HEK293 (cell line): ENCODE measurements around the gene KANSL1.

ENCODE experiments used
- CTCF ChIA-PET: fragments of 350-600 bp; formaldehyde crosslinking; extraction: SDS; loops from one replicate; lab custom pipeline; 2021; ENCODE audit warnings: antibody characterized with exemption; lab: Yijun Ruan, JAX
- POLR2A ChIA-PET: fragments of 300-600 bp; formaldehyde crosslinking; extraction: SDS; loops from one replicate; lab custom pipeline; 2020; ENCODE audit warnings: antibody characterized with exemption, inconsistent platforms; lab: Yijun Ruan, JAX
- H3K27ac ChIP-seq: fragments of 200-500 bp; sonication (Bioruptor generic); 2 replicates; pipeline ENCODE4 v1.5.1; 2014; ENCODE audit warnings: low read depth, low read length, control low read depth, inconsistent platforms; ENCODE audit errors: extremely low read depth
- H3K36me3 ChIP-seq, 2 experiments: fragments of 200-500 bp in 1 of 2; sonication (Bioruptor generic) in 1 of 2; 1 replicate in 1 of 2; 2 replicates in 1 of 2; pipeline ENCODE4 v1.5.1; 2014 to 2017; ENCODE audit warnings: inconsistent platforms in 2 of 2, low read length in 2 of 2; ENCODE audit not compliant: control insufficient read depth in 2 of 2, insufficient read depth in 1 of 2
- H3K4me1 ChIP-seq: fragments of 200-500 bp; sonication (Bioruptor generic); 2 replicates; pipeline ENCODE4 v1.5.1; 2014; ENCODE audit warnings: mild to moderate bottlenecking, low read length, inconsistent platforms; ENCODE audit not compliant: control insufficient read depth, insufficient read depth
- H3K4me3 ChIP-seq: 2 replicates; pipeline ENCODE4 v1.5.1; 2011; ENCODE audit warnings: low read depth, mild to moderate bottlenecking, control low read depth, low read length, moderate library complexity
- H3K9me3 ChIP-seq: fragments of 200-500 bp; sonication (Bioruptor generic); 2 replicates; pipeline ENCODE4 v1.5.1; 2014; ENCODE audit warnings: low read depth, low read length, inconsistent platforms; ENCODE audit not compliant: control insufficient read depth, insufficient read depth
- KLF1 ChIP-seq: fragments of 450-650 bp; formaldehyde crosslinking; IDR thresholded peaks from 2 replicates; pipeline ENCODE4 v1.5.1; 2016; ENCODE audit warnings: missing biosample characterization, missing genetic modification characterization
- KLF17 ChIP-seq: fragments of 450-650 bp; formaldehyde crosslinking; IDR thresholded peaks from 2 replicates; pipeline ENCODE4 v1.5.1; 2016; ENCODE audit warnings: missing biosample characterization, missing genetic modification characterization
- KLF9 ChIP-seq: fragments of 450-650 bp; formaldehyde crosslinking; IDR thresholded peaks from 2 replicates; pipeline ENCODE4 v1.5.1; 2016; ENCODE audit warnings: missing biosample characterization, missing genetic modification characterization, low read depth
- MYNN ChIP-seq: fragments of 450-650 bp; formaldehyde crosslinking; IDR thresholded peaks from 2 replicates; pipeline ENCODE4 v1.5.1; 2016; ENCODE audit warnings: missing biosample characterization, missing genetic modification characterization, borderline replicate concordance
- RBAK ChIP-seq: fragments of 450-650 bp; formaldehyde crosslinking; IDR thresholded peaks from 2 replicates; pipeline ENCODE4 v1.5.1; 2016; ENCODE audit warnings: missing biosample characterization, missing genetic modification characterization
- SETDB1 ChIP-seq: IDR thresholded peaks from one replicate; pipeline ENCODE4 v1.6.1; 2017; ENCODE audit warnings: mild to moderate bottlenecking, low read length, moderate library complexity, mixed read lengths; ENCODE audit not compliant: insufficient read length
- TCF7L2 ChIP-seq: IDR thresholded peaks from 2 replicates; pipeline ENCODE4 v1.6.1; 2011; ENCODE audit warnings: low read depth, mild to moderate bottlenecking, inconsistent platforms, low read length, moderate library complexity, borderline replicate concordance
- ZBTB21 ChIP-seq: fragments of 450-650 bp; formaldehyde crosslinking; IDR thresholded peaks from 2 replicates; pipeline ENCODE4 v1.5.1; 2017; ENCODE audit warnings: missing biosample characterization, missing genetic modification characterization
- ZBTB6 ChIP-seq: fragments of 450-650 bp; formaldehyde crosslinking; IDR thresholded peaks from 2 replicates; pipeline ENCODE4 v1.5.1; 2017; ENCODE audit warnings: missing biosample characterization, missing genetic modification characterization
- ZBTB8A ChIP-seq: fragments of 450-650 bp; formaldehyde crosslinking; IDR thresholded peaks from 2 replicates; pipeline ENCODE4 v1.5.1; 2016; ENCODE audit warnings: missing biosample characterization, missing genetic modification characterization
- ZNF155 ChIP-seq: fragments of 450-650 bp; formaldehyde crosslinking; IDR thresholded peaks from 2 replicates; pipeline ENCODE4 v1.5.1; 2016; ENCODE audit warnings: missing biosample characterization, missing genetic modification characterization
- ZNF16 ChIP-seq: fragments of 450-650 bp; formaldehyde crosslinking; IDR thresholded peaks from 2 replicates; pipeline ENCODE4 v1.5.1; 2016; ENCODE audit warnings: low read depth, missing biosample characterization, missing genetic modification characterization
- ZNF223 ChIP-seq: fragments of 450-650 bp; formaldehyde crosslinking; IDR thresholded peaks from 2 replicates; pipeline ENCODE4 v1.5.1; 2016; ENCODE audit warnings: missing biosample characterization, missing genetic modification characterization
- ZNF239 ChIP-seq: fragments of 450-650 bp; formaldehyde crosslinking; IDR thresholded peaks from 2 replicates; pipeline ENCODE4 v1.5.1; 2016; ENCODE audit warnings: missing biosample characterization, missing genetic modification characterization
- ZNF24 ChIP-seq: fragments of 450-650 bp; formaldehyde crosslinking; IDR thresholded peaks from 2 replicates; pipeline ENCODE4 v1.5.1; 2016; ENCODE audit warnings: missing biosample characterization, missing genetic modification characterization
- ZNF274 ChIP-seq, 2 experiments: fragments of 200-500 bp in 1 of 2; fragments of 450-650 bp in 1 of 2; sonication (Bioruptor generic) in 1 of 2; formaldehyde crosslinking in 1 of 2; IDR thresholded peaks; 2 replicates each; pipeline versions ENCODE4 v1.5.1 to v1.6.1; 2014 to 2016; ENCODE audit warnings: borderline replicate concordance in 1 of 2, inconsistent platforms in 1 of 2, low read length in 1 of 2, missing biosample characterization in 1 of 2, missing genetic modification characterization in 1 of 2
- ZNF394 ChIP-seq: fragments of 450-650 bp; formaldehyde crosslinking; IDR thresholded peaks from 2 replicates; pipeline ENCODE4 v1.5.1; 2016; ENCODE audit warnings: missing biosample characterization, missing genetic modification characterization, mild to moderate bottlenecking, moderate library complexity, borderline replicate concordance
- ZNF416 ChIP-seq: fragments of 450-650 bp; formaldehyde crosslinking; IDR thresholded peaks from 2 replicates; pipeline ENCODE4 v1.5.1; 2016; ENCODE audit warnings: missing biosample characterization, missing genetic modification characterization
- ZNF521 ChIP-seq: fragments of 450-650 bp; formaldehyde crosslinking; IDR thresholded peaks from 2 replicates; pipeline ENCODE4 v1.5.1; 2017; ENCODE audit warnings: missing biosample characterization, mild to moderate bottlenecking, missing genetic modification characterization
- ZNF548 ChIP-seq: fragments of 450-650 bp; formaldehyde crosslinking; IDR thresholded peaks from 2 replicates; pipeline ENCODE4 v1.5.1; 2016; ENCODE audit warnings: missing biosample characterization, missing genetic modification characterization
- ZNF560 ChIP-seq: fragments of 450-650 bp; formaldehyde crosslinking; IDR thresholded peaks from 2 replicates; pipeline ENCODE4 v1.5.1; 2017; ENCODE audit warnings: missing biosample characterization, missing genetic modification characterization, borderline replicate concordance
- ZNF571 ChIP-seq: fragments of 450-650 bp; formaldehyde crosslinking; IDR thresholded peaks from 2 replicates; pipeline ENCODE4 v1.5.0; 2017; ENCODE audit warnings: missing biosample characterization, missing genetic modification characterization
- ZNF624 ChIP-seq: fragments of 450-650 bp; formaldehyde crosslinking; IDR thresholded peaks from 2 replicates; pipeline ENCODE4 v1.5.1; 2017; ENCODE audit warnings: missing biosample characterization, missing genetic modification characterization
- ZNF626 ChIP-seq: fragments of 450-650 bp; sonication (Bioruptor Pico); formaldehyde crosslinking; IDR thresholded peaks from 2 replicates; pipeline ENCODE4 v1.5.1; 2018; ENCODE audit warnings: missing biosample characterization, missing genetic modification characterization, inconsistent platforms
- ZNF629 ChIP-seq: fragments of 450-650 bp; formaldehyde crosslinking; IDR thresholded peaks from 2 replicates; pipeline ENCODE4 v1.5.1; 2017; ENCODE audit warnings: missing biosample characterization, missing genetic modification characterization
- ZNF701 ChIP-seq: fragments of 450-650 bp; formaldehyde crosslinking; IDR thresholded peaks from 2 replicates; pipeline ENCODE4 v1.5.1; 2016; ENCODE audit warnings: missing biosample characterization, missing genetic modification characterization
- ZNF76 ChIP-seq: fragments of 450-650 bp; formaldehyde crosslinking; IDR thresholded peaks from 2 replicates; pipeline ENCODE4; 2016; ENCODE audit warnings: low read depth, missing biosample characterization, missing genetic modification characterization, borderline replicate concordance
- TF ChIP-seq, protein P1 (sequence below): fragments of 450-650 bp; formaldehyde crosslinking; IDR thresholded peaks from 2 replicates; pipeline ENCODE4 v1.5.1; 2016; ENCODE audit warnings: missing biosample characterization, missing genetic modification characterization

The KANSL1 gene

GRCh38 chr17:46053911-46054534 is 139.2 kb downstream of the KANSL1 start:
- H3K4me1 ChIP-seq, result peaks cover 12% of the 10 kb centered on the region
- H3K4me3 ChIP-seq, result no peak overlapping the region
- H3K27ac ChIP-seq, result no peak overlapping the region
- POLR2A ChIA-PET, result interaction anchor here (0.5 kb wide), 1 partner anchor 72 kb away, joined by 6 read pairs; no protein-coding TSS in a partner anchor
- peaks cover 35 to 39% of the 10 kb centered on the region in 2 experiments for H3K36me3 ChIP-seq
- H3K9me3 ChIP-seq, result no peaks in the 10 kb centered on the region
- no peak for TF ChIP-seq ZBTB21 (tag by site-specific recombination)
- no peak for TF ChIP-seq KLF1
- no peak for TF ChIP-seq ZNF571
- no peak for TF ChIP-seq ZNF629 (tag by site-specific recombination)
- no peak for TF ChIP-seq KLF17 (tag by site-specific recombination)
- CTCF ChIA-PET, result interaction anchor here (0.7 to 1.2 kb wide), 3 partner anchors 10 to 37 kb away, joined by 3 to 5 read pairs (median 3); no protein-coding TSS in a partner anchor

DNA sequence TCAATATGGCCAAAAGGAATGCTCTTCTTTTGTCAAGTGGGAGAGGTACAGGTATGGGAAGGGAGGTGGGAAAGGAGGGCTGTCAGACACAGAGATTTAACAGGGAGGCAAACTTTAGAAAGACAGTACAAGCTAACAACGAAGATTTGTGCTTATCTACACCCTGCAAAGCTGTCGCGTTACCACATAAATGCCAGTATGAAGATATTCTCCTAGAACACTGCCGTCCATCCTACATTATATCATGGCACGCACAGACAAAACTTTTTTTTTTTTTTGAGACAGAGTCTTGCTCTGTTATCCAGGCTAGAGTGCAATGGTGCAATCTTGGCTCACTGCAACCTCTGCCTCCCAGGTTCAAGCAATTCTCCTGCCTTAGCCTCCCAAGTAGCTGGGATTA is 143.6 kb downstream of the KANSL1 start:
- ChIA-PET CTCF (interaction anchor here (0.7 to 3.0 kb wide), 3 partner anchors 9 to 144 kb away, joined by 3 to 17 read pairs (median 3); partner anchors contain the start of gene KANSL1), POLR2A (no interaction called here)
- peaks cover 10% of the 10 kb centered on the region for H3K4me1 ChIP-seq
- H3K4me3 ChIP-seq, result no peak overlapping the region
- H3K36me3 ChIP-seq, result peaks cover 55 to 74% of the 10 kb centered on the region in 2 experiments
- no peaks in the 10 kb centered on the region for H3K9me3 ChIP-seq
- TF ChIP-seq ZNF239 (tag by site-specific recombination), result no peak
- TF ChIP-seq ZNF394 (tag by site-specific recombination), result no peak
- no peak for TF ChIP-seq SETDB1
- TF ChIP-seq ZNF560 (tag by site-specific recombination), result no peak
- no peak for TF ChIP-seq ZNF624
- no peak for TF ChIP-seq KLF9 (tag by site-specific recombination)
- TF ChIP-seq ZBTB21 (tag by site-specific recombination), result no peak
- TF ChIP-seq ZNF274 (IDR thresholded peaks at IDR 0.05; ENCODE audit: low read length), result no peak
- no peak for TF ChIP-seq ZNF274 (tag by site-specific recombination; IDR thresholded peaks at IDR 0.05; ENCODE audit: borderline replicate concordance)
- no peak overlapping the region for H3K27ac ChIP-seq

DNA sequence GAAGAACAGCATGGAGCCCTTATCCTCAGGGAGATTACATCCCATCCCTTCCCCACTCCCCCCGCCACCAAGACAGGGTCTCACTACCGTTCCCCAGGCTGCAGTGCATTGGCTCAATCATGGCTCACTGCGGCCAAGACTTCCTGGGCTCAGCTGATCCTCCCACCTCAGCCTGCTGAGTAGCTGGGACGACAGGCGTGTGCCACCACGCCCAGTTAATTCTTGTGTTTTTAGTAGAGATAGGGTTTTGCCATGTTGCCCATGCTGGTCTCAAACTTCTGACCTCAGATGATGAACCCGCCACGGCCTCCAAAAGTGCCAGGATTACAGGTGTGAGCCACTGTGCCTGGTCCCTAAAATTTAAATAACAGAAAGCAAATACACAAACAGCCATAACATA is 145.4 kb downstream of the KANSL1 start:
- Histone ChIP-seq H3K9me3 (no peaks in the 10 kb centered on the region), H3K4me3 (no peak overlapping the region), H3K36me3 (peaks cover 53 to 80% of the 10 kb centered on the region in 2 experiments), H3K27ac (no peak overlapping the region), H3K4me1 (peaks cover 12% of the 10 kb centered on the region)
- POLR2A ChIA-PET, result no interaction called here
- CTCF ChIA-PET, result interaction anchor here (6.0 kb wide), 1 partner anchor 11 kb away, joined by 64 read pairs; no protein-coding TSS in a partner anchor
- TF ChIP-seq ZNF548 (tag by site-specific recombination) (no peak), ZNF16 (tag by site-specific recombination) (no peak), ZNF223 (tag by site-specific recombination) (no peak), ZNF24 (no peak), ZNF521 (tag by site-specific recombination) (no peak), ZNF416 (tag by site-specific recombination) (no peak), RBAK (tag by site-specific recombination) (no peak), MYNN (no peak), ZBTB8A (tag by site-specific recombination) (no peak), ZBTB6 (tag by site-specific recombination) (no peak), TCF7L2 (no peak), ZNF626 (tag by site-specific recombination) (no peak), ZNF155 (no peak), ZNF701 (tag by site-specific recombination) (no peak), KLF17 (tag by site-specific recombination) (no peak), ZNF76 (tag by site-specific recombination) (no peak)
- TF ChIP-seq, protein P1, sequence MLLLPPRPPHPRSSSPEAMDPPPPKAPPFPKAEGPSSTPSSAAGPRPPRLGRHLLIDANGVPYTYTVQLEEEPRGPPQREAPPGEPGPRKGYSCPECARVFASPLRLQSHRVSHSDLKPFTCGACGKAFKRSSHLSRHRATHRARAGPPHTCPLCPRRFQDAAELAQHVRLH (tag by site-specific recombination), result no peak
